ENCODE results near the gene HUWE1.

- TF ChIP-seq TAF1 (IDR thresholded peaks at IDR 0.05; ENCODE audit: borderline replicate concordance, low read depth, low read length) (no peak), POLR2A (IDR thresholded peaks at IDR 0.05; ENCODE audit: low read depth, low read length) (no peak), POLR2AphosphoS5 (IDR thresholded peaks at IDR 0.05; ENCODE audit: low read depth, low read length) (no peak)
These were observed 56.3 kb downstream of the HUWE1 start for GRCh38 chrX:53630261-53630660.

Measured in GM12892 (cell line).